ENCODE data around the gene TELO2. TPM values are rescaled to one million over a fixed set of nuclear protein-coding genes. Genes with fewer than 3 reads are reported as not detected.

Gene TELO2
- polyA plus RNA-seq, 3 donors, result 7.3 to 58.1 (median 11.4) TPM

DNA sequence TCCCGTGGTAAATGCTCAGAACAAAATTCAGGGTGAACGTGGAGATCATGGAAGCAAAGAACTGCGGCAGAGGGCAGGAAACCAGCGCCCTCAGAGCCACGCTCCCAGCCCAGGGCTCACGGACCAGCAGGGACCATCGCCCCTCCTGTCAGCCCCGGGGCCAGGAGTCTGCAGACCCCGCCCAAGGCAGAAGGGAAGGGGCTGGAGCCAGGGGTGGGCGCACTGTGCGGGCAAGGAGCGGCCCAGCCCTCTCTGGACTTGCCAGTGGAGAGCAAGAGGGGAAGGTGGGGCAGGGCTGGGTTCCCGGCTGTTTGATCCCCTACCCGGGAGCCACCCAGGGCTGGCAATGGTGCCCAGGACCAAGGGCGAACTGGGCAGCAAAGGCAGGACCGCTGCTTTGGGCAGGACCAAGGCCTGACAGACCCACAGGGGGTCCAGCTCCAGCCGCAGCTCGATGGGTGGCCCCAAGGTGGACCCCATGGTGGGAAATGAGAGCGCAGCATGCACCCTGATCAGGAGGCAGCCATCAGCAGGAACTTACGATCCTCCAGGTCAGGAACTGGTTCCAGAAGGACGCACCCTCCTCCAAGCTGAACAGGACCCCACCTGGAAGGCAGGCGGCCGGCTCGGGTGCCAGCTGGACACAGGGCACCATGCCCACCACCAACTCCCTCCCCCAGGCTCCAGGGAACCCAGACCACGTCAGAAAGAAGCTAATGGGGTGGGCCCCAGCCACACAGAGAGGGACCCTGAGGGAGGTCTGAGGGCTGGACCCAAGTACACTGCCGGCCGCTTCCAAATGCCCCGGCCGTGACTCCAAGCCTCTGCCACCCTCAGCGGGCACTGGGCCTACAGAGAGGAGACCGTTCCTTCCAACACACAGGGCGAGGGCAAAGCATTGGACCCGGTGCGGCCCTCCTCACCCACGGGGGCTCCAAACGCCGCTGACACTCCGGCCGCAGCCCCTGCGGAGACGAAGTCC lies 37.7 kb upstream of the TELO2 start:
- WGBS (ENCODE audit: insufficient coverage), result 97% methylated on average over 37 of the region's 41 CpGs
- Mint-ChIP-seq H3K9me3 (no peaks in the 10 kb centered on the region), H3K4me1 (no peaks in the 10 kb centered on the region), H3K27ac (no peak overlapping the region), H3K4me3 (no peak overlapping the region), H3K27me3 (ENCODE audit: low read depth in 3 of 3) (peaks cover 0 to 1% (median 0%) of the 10 kb centered on the region in 3 donors), H3K36me3 (peaks cover 62 to 90% of the 10 kb centered on the region in 2 donors)
- Histone ChIP-seq H3K27ac (ENCODE audit: low read depth in 1 of 2, low read length in 2 of 2) (no peak overlapping the region), H4K20me1 (ENCODE audit: insufficient read depth, low read length) (peaks cover 45% of the 10 kb centered on the region), H3K36me3 (replicated peaks in 1 of 2; ENCODE audit: control insufficient read depth in 1 of 2, insufficient read depth in 2 of 2, low read length in 2 of 2) (peaks cover 88 to 96% of the 10 kb centered on the region in 2 donors), H3K9ac (ENCODE audit: insufficient read depth, low read length, poor library complexity, severe bottlenecking) (no peak overlapping the region), H2AFZ (ENCODE audit: insufficient read depth, low read depth, low read length, poor library complexity, severe bottlenecking) (no peak overlapping the region), H3K4me2 (replicated peaks; ENCODE audit: extremely low read depth, low read length, poor library complexity, severe bottlenecking) (no peak overlapping the region), H3K9me3 (replicated peaks in 1 of 2; ENCODE audit: control insufficient read depth in 1 of 2, insufficient read depth in 1 of 2, low read length in 2 of 2) (no peaks in the 10 kb centered on the region), H3K79me2 (ENCODE audit: insufficient read depth, low read length) (peaks cover 10% of the 10 kb centered on the region), H3K4me3 (replicated peaks in 1 of 3; ENCODE audit: low read depth in 2 of 3, low read length in 3 of 3) (no peak overlapping the region), H3K27me3 (ENCODE audit: control insufficient read depth in 2 of 2, insufficient read depth in 2 of 2, low read length in 2 of 2) (no peaks in the 10 kb centered on the region), H3K4me1 (ENCODE audit: control insufficient read depth in 1 of 2, insufficient read depth in 2 of 2, low read length in 2 of 2) (no peaks in the 10 kb centered on the region)
- no peak for DNase-seq
- intact Hi-C loops (cut with micrococcal nuclease), result loop anchor here in 1 of 2 donors (10.0 kb wide), 1 partner anchor 49 kb away; no protein-coding TSS in a partner anchor
- TF ChIP-seq, protein P1, sequence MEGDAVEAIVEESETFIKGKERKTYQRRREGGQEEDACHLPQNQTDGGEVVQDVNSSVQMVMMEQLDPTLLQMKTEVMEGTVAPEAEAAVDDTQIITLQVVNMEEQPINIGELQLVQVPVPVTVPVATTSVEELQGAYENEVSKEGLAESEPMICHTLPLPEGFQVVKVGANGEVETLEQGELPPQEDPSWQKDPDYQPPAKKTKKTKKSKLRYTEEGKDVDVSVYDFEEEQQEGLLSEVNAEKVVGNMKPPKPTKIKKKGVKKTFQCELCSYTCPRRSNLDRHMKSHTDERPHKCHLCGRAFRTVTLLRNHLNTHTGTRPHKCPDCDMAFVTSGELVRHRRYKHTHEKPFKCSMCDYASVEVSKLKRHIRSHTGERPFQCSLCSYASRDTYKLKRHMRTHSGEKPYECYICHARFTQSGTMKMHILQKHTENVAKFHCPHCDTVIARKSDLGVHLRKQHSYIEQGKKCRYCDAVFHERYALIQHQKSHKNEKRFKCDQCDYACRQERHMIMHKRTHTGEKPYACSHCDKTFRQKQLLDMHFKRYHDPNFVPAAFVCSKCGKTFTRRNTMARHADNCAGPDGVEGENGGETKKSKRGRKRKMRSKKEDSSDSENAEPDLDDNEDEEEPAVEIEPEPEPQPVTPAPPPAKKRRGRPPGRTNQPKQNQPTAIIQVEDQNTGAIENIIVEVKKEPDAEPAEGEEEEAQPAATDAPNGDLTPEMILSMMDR (IDR thresholded peaks at IDR 0.05), result no peak

DNA sequence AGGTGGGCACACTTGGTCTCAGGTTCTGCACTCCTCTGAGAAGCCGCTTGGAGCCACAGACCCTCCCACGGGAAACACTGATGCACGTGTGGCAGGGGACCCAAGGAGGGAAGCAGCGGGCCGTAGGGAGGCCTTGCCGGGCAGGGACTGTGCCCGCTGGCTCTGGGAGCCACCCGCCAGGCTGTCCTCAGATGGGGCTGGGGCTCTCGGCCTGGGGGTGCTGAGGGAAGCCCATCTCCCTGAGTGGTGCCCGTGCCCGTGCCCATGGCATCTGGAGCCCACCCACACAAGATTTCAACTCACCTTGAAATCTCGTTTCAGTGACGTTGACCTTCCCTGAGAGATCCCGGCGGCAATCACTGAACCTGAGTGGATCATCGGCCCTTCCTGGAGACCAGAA lies 36.2 kb upstream of the TELO2 start:
- H3K4me1 Mint-ChIP-seq, result no peaks in the 10 kb centered on the region

More for the DNA sequence above, 36.2 kb upstream of the TELO2 start:
- Mint-ChIP-seq H3K4me3 (no peak overlapping the region), H3K27me3 (ENCODE audit: low read depth in 3 of 3) (peaks cover 0 to 1% (median 0%) of the 10 kb centered on the region in 3 donors), H3K9me3 (no peaks in the 10 kb centered on the region), H3K36me3 (peaks cover 67 to 90% of the 10 kb centered on the region in 2 donors), H3K27ac (no peak overlapping the region)
- H3K27ac ChIP-seq (ENCODE audit: low read depth in 1 of 2, low read length in 2 of 2), result no peak overlapping the region
- H3K27me3 ChIP-seq (ENCODE audit: control insufficient read depth in 2 of 2, insufficient read depth in 2 of 2, low read length in 2 of 2), result no peaks in the 10 kb centered on the region
- H3K9me3 ChIP-seq (replicated peaks in 1 of 2; ENCODE audit: control insufficient read depth in 1 of 2, insufficient read depth in 1 of 2, low read length in 2 of 2), result no peaks in the 10 kb centered on the region
- H3K79me2 ChIP-seq (ENCODE audit: insufficient read depth, low read length), result peaks cover 20% of the 10 kb centered on the region
- H3K36me3 ChIP-seq (replicated peaks in 1 of 2; ENCODE audit: control insufficient read depth in 1 of 2, insufficient read depth in 2 of 2, low read length in 2 of 2), result peaks cover 86 to 96% of the 10 kb centered on the region in 2 donors
- TF ChIP-seq, protein P1 (IDR thresholded peaks at IDR 0.05), result no peak
- no peak overlapping the region for H3K9ac ChIP-seq (ENCODE audit: insufficient read depth, low read length, poor library complexity, severe bottlenecking)
- no peak for DNase-seq
- no peak overlapping the region for H2AFZ ChIP-seq (ENCODE audit: insufficient read depth, low read depth, low read length, poor library complexity, severe bottlenecking)
- intact Hi-C loops (cut with micrococcal nuclease), result loop anchor here in 1 of 2 donors (10.0 kb wide), 1 partner anchor 48 kb away; no protein-coding TSS in a partner anchor
- 97% methylated on average over 15 of the region's 16 CpGs for WGBS (ENCODE audit: insufficient coverage)
- H3K4me1 ChIP-seq (ENCODE audit: control insufficient read depth in 1 of 2, insufficient read depth in 2 of 2, low read length in 2 of 2), result no peaks in the 10 kb centered on the region
- H3K4me3 ChIP-seq (replicated peaks in 1 of 3; ENCODE audit: low read depth in 2 of 3, low read length in 3 of 3), result no peak overlapping the region
- H4K20me1 ChIP-seq (ENCODE audit: insufficient read depth, low read length), result peaks cover 57% of the 10 kb centered on the region
- H3K4me2 ChIP-seq (replicated peaks; ENCODE audit: extremely low read depth, low read length, poor library complexity, severe bottlenecking), result no peak overlapping the region

All from CD14-positive monocyte (primary cell).